ENCODE measurements around the gene HPCAL4. TPM values are rescaled to one million over a fixed set of nuclear protein-coding genes. Genes with fewer than 3 reads are reported as not detected.

The HPCAL4 gene
- polyA plus RNA-seq, 2 of the 4 experiments (the other 2 are of a cell fraction) = 0.09 to 0.14 TPM

GRCh38 chr1:39681999-39682398 lies 9.2 kb downstream of the HPCAL4 start:
- Histone ChIP-seq H3K4me1 (no peaks in the 10 kb centered on the region), H3K4me2 (no peak overlapping the region), H3K4me3 (no peak overlapping the region), H3K9me3 (no peaks in the 10 kb centered on the region), H3K27ac (no peak overlapping the region)
- ChIA-PET CTCF (interaction anchor here (1.0 to 2.2 kb wide), 3 partner anchors 9 to 76 kb away, joined by 4 to 7 read pairs (median 6); partner anchors contain the start of gene NT5C1A), POLR2A (no interaction called here)
- WGBS (ENCODE audit: missing lambda C conversion rate) = 50% methylated on average over 1 of the region's 1 CpG
- FAIRE-seq = no peak
- ATAC-seq = no peak
- TF ChIP-seq CBX2 (IDR thresholded peaks at IDR 0.05; ENCODE audit: borderline replicate concordance, low read depth) (no peak), RFX5 (IDR thresholded peaks at IDR 0.05) (no peak), POLR2A (IDR thresholded peaks at IDR 0.05; ENCODE audit: low read length) (no peak), CHD4 (IDR thresholded peaks at IDR 0.05; ENCODE audit: borderline replicate concordance) (no peak), BCL3 (IDR thresholded peaks at IDR 0.05) (no peak), JUN (IDR thresholded peaks at IDR 0.05) (no peak), RNF2 (IDR thresholded peaks at IDR 0.05; ENCODE audit: borderline replicate concordance, low read depth) (no peak), SMC3 (IDR thresholded peaks at IDR 0.05) (no peak), TFCP2L1 (CRISPR knock-in tag; IDR thresholded peaks at IDR 0.05) (no peak), EP300 (IDR thresholded peaks at IDR 0.05) (no peak), CBX8 (IDR thresholded peaks at IDR 0.05) (no peak), E2F6 (IDR thresholded peaks at IDR 0.05; ENCODE audit: borderline replicate concordance, low read depth) (no peak)
- no peak for DNase-seq (ENCODE audit: low read depth in 1 of 2, low spot score in 1 of 2)

- 30% methylated on average over 3 of the region's 3 CpGs for WGBS (ENCODE audit: missing lambda C conversion rate)
- ATAC-seq (no peak), DNase-seq (ENCODE audit: low read depth in 1 of 2, low spot score in 1 of 2) (no peak), FAIRE-seq (no peak)
- Histone ChIP-seq H3K27ac (no peak overlapping the region), H3K4me2 (no peak overlapping the region), H3K9me3 (no peaks in the 10 kb centered on the region), H3K4me3 (no peak overlapping the region), H3K4me1 (peaks cover 4% of the 10 kb centered on the region; the same call in 1 of the 3 replicates)
- ChIA-PET POLR2A (interaction anchor here (1.3 kb wide), 1 partner anchor 10 kb away, joined by 3 read pairs; the partner anchor contains the start of gene HPCAL4), CTCF (interaction anchor here (1.0 to 2.2 kb wide), 6 partner anchors 8 to 75 kb away, joined by 4 to 8 read pairs (median 6); partner anchors contain the start of gene NT5C1A)
- TF ChIP-seq CBX2 (IDR thresholded peaks at IDR 0.05; ENCODE audit: borderline replicate concordance, low read depth) = no peak
- TF ChIP-seq FOXS1 (CRISPR knock-in tag; IDR thresholded peaks at IDR 0.05) = no peak
- TF ChIP-seq RARB (CRISPR knock-in tag; IDR thresholded peaks at IDR 0.05) = no peak
- TF ChIP-seq SMC3 (IDR thresholded peaks at IDR 0.05) = no peak
- no peak for TF ChIP-seq NPAS2 (CRISPR knock-in tag; IDR thresholded peaks at IDR 0.05; ENCODE audit: borderline replicate concordance)
- TF ChIP-seq HES2 (IDR thresholded peaks at IDR 0.05) = no peak
- TF ChIP-seq TP53 (CRISPR knock-in tag; IDR thresholded peaks at IDR 0.05) = no peak
- no peak for TF ChIP-seq GATA3 (IDR thresholded peaks at IDR 0.05; ENCODE audit: borderline replicate concordance)
- TF ChIP-seq CEBPB (IDR thresholded peaks at IDR 0.05) = no peak
- TF ChIP-seq FOSL2 (IDR thresholded peaks at IDR 0.05) = no peak
- TF ChIP-seq FOSL2 (CRISPR knock-in tag; IDR thresholded peaks at IDR 0.05) = no peak
- no peak for TF ChIP-seq MAX (IDR thresholded peaks at IDR 0.05)
These were observed 9.9 kb downstream of the HPCAL4 start for GRCh38 chr1:39681294-39681693.

- no peak overlapping the region for H3K4me3 ChIP-seq
- H3K27ac ChIP-seq = no peak overlapping the region
- DNase-seq (ENCODE audit: low read depth in 1 of 2, low spot score in 1 of 2) (no peak), ATAC-seq (no peak), FAIRE-seq (no peak)
- ChIA-PET CTCF (interaction anchor here (1.5 to 2.2 kb wide), 4 partner anchors 14 to 75 kb away, joined by 4 to 8 read pairs (median 6); no protein-coding TSS in a partner anchor), POLR2A (interaction anchor here (1.3 kb wide), 1 partner anchor 10 kb away, joined by 3 read pairs; the partner anchor contains the start of gene HPCAL4)
- H3K9me3 ChIP-seq = no peaks in the 10 kb centered on the region
- WGBS (ENCODE audit: missing lambda C conversion rate) = 59% methylated on average over 4 of the region's 4 CpGs
- no peak overlapping the region for H3K4me2 ChIP-seq
- H3K4me1 ChIP-seq = peaks cover 4% of the 10 kb centered on the region; the same call in 1 of the 3 replicates
- TF ChIP-seq ESRRA (IDR thresholded peaks at IDR 0.05; ENCODE audit: borderline replicate concordance, low read length) (no peak), ZSCAN20 (CRISPR knock-in tag; IDR thresholded peaks at IDR 0.05) (no peak), BCL3 (IDR thresholded peaks at IDR 0.05) (no peak), TP53 (CRISPR knock-in tag; IDR thresholded peaks at IDR 0.05) (no peak), CHD4 (IDR thresholded peaks at IDR 0.05; ENCODE audit: borderline replicate concordance) (no peak), NPAS2 (CRISPR knock-in tag; IDR thresholded peaks at IDR 0.05; ENCODE audit: borderline replicate concordance) (no peak), HES2 (IDR thresholded peaks at IDR 0.05) (no peak), FOXS1 (CRISPR knock-in tag; IDR thresholded peaks at IDR 0.05) (no peak), HOXB5 (CRISPR knock-in tag; IDR thresholded peaks at IDR 0.05) (no peak), HOXA7 (CRISPR knock-in tag; IDR thresholded peaks at IDR 0.05) (no peak), PHF8 (IDR thresholded peaks at IDR 0.05; ENCODE audit: borderline replicate concordance, low read depth) (no peak), RCOR1 (IDR thresholded peaks at IDR 0.05; ENCODE audit: low read depth, low read length) (no peak), ZNF302 (CRISPR knock-in tag; IDR thresholded peaks at IDR 0.05) (no peak), ELK1 (IDR thresholded peaks at IDR 0.05; ENCODE audit: low read depth, low read length) (no peak), HOXB13 (CRISPR knock-in tag; IDR thresholded peaks at IDR 0.05; ENCODE audit: low read depth) (no peak)
These were observed 10.5 kb downstream of the HPCAL4 start for GRCh38 chr1:39680751-39681150.
